Islet precursor cell (in vitro differentiated cells): ENCODE data around the gene RRP9.

Experiments used
- DNase-seq: peaks from one replicate; pipeline ENCODE4 v3.0.0-alpha.2; 2018

Gene RRP9

GRCh38 chr3:51941798-51942602 lies at the start of gene RRP9, which contains the start of gene PARP3:
Gene RRP9 (minus strand): TSS chr3:51941904. CDS start chr3:51941867, 37 bp downstream.
Gene PARP3 (plus strand): TSS chr3:51942363. CDS start chr3:51943356, 993 bp downstream.
- peak; percentile 100 for DNase-seq

- peak; percentile 41 for DNase-seq
Measured at GRCh38 chr3:51990501-51990971, 48.8 kb upstream of the RRP9 start.

DNA sequence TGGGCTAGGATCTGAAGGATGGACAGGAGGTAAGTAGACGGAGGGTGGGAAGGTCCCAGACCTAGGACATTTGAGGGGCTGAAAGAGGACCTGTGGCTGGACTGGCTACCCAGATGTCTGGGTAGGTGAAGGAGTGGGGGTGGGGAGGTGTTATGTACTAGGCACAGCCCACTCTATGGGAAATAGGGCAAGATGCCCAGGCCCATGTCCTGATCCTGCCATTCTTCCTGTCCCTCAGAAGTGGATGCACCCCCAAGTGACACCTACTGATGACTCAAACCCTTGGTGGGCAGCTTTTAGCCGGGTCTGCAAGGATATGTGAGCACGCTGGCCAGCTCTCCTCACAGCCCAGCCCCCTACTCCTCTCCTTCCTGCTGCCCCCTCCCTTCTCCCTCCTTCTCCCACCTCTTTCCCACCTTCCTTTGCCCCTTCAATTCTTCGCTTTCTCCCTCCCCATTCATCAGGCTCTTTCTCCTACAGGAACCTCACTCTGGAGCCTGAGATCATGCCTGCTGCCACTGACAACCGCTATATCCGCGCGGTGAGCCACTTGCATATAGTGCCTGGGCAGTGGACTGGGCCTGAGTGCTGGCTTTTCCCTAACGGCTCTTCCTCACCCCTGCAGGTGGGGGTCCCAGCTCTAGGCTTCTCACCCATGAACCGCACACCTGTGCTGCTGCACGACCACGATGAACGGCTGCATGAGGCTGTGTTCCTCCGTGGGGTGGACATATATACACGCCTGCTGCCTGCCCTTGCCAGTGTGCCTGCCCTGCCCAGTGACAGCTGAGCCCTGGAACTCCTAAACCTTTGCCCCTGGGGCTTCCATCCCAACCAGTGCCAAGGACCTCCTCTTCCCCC lies 46.8 kb upstream of the RRP9 start:
- no peak for DNase-seq

DNA sequence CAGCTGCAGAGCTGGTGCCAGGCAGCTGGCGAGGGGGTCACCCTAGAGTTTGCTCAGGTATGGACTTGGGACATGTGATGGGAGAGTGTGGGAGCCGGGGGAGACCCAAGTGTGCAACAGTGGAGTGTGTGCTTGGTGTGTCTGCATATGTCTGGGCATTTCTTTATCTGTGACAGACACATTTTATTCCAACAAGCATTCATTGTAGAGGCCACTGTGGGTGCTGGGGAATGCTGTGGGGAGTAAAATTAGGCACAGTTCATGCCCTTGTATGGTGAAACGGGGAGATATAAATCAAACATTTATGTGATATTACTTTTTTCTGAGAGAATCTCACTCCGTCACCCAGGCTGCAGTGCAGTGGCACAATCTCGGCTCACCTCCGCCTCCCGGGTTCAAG lies 45.9 kb upstream of the RRP9 start:
- DNase-seq, result no peak

DNA sequence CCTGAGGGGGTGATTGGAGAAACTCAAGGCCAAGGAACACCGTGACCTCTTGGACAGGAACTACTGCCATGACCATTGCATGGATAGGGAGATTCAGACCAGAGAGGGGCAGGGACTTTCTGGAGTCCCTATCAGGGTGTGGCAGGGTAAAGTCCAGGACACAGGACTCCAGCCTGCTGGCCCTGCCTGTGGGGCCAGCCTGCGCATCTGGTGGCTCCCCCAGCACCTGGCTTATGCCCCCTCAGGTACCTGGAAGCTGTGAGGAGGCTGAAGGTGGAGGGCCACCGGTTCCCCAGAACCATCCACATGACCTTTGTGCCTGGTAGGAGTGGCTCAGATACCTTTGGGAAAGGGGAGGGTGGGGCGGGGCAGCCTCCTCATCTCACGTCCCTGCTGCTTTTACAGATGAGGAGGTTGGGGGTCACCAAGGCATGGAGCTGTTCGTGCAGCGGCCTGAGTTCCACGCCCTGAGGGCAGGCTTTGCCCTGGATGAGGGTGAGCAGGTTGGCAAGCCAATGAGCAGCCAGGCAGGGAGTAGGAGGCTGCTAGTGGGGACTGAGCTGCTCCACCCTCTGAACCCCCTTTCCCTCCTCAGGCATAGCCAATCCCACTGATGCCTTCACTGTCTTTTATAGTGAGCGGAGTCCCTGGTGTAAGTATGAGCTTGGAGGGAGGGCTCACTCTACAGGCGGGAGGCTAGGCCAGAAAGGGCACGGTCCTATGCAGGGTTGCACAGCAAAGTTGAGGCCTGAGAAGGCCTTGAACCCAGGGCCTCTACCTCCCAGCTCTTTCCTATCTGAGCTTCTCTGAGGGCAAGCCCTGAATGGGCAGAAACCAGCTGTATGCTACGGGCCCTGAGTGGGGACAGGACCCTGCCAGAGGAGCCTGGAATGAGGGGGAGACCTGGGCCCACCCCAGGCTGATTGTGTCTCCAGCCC lies 44.6 kb upstream of the RRP9 start:
- no peak for DNase-seq

- no peak for DNase-seq
Measured at GRCh38 chr3:51985063-51985462, 43.4 kb upstream of the RRP9 start.

DNA sequence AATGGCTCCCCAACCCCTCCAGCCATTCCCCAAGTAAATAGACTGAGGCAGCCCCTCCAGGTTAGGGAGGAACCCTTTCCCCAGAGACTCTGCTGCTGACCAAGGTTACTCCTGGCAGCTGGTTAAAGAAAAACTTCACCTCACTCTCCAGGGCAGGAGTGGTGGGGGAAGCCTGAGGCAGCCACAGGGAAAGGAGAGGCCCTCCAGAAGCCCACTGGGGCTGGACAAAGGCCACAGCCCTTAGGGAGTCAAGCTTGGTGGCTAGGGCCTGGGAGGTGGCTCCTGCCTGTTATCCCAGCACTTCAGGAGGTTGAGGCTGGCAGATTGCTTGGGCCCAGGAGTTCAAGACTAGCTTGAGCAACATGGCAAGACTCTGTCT lies 42.6 kb upstream of the RRP9 start:
- no peak for DNase-seq

- DNase-seq, result no peak
Measured at GRCh38 chr3:51983578-51984268, 42.0 kb upstream of the RRP9 start.

- peak; percentile 96 for DNase-seq
Measured at GRCh38 chr3:51982838-51983577, 41.3 kb upstream of the RRP9 start, which contains the start of gene ACY1. Gene ACY1 (plus strand): TSS chr3:51983535. CDS start chr3:51984065, 530 bp downstream.

DNA sequence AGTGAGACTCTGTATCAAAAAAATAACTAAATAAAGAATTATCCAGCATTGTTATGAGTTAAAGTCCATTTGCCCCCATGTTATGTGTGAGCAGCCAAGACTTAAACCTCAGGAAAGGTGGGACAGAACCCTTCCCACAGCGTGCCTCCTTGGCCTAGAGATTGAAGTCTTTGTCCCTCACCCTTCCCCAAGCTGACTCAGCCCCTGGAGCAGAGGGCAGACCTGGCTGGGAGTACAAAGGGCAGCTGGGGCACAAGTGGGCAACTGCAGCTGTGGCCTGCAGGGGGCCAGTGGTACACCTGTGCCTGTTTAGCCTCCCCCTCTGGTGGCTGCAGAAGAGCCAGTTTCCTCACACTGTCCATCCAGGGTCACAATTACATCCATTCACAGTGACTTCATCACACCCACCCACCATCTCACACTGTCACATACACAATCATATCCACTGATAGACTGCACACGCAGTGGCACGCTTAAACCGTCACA lies 40.7 kb upstream of the RRP9 start:
- DNase-seq, result peak; percentile 92

GRCh38 chr3:51980253-51980652 lies 38.5 kb upstream of the RRP9 start:
- no peak for DNase-seq

- DNase-seq, result no peak
Measured at GRCh38 chr3:51978143-51978502, 36.4 kb upstream of the RRP9 start.

- DNase-seq, result no peak
Measured at GRCh38 chr3:51977446-51978142, 35.9 kb upstream of the RRP9 start.

- peak; percentile 81 for DNase-seq
Measured at GRCh38 chr3:51975852-51976549, 34.3 kb upstream of the RRP9 start.

DNA sequence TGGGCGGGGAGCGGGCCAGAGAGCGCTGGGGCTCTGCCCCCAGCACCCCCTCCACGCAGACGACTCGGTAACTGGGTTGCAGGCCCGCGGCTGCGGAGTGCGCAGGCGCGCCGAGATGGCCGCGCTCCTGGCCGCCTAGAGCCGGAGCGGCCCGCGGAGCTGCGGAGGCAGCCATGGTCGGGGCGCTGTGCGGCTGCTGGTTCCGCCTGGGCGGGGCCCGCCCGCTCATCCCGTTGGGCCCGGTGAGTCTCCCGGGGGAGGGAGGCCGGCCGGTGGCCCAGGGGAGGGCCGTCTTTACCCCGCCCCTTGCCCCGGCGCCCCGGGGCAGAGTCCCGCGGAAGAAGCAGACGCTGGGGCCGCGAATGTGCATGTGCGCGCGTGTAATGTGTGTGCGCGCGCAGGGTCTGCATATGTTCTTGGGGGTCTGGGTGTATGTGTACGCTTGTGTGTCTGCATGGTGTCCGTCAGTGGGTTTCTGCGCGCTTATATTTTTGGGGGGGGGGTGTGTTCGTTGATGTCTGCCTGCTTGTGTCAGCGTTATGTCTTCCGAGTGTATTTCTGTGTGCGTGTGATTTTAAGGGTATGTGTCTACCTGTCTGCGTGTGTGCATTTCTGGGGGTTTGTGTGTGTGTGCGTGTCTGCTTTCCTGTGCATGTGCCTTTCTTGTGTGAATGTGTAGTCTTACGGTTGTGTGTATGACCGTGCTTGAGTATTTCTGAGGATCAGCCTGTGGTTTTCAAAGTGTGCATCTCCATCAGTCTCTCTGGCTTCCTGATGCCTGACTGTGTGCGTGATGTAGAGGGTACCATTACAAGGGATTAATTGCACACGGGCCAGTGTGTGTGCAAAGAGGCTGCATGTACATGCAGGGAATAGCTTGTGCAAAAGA lies 33.5 kb upstream of the RRP9 start, which contains the start of gene ABHD14A:
Gene ABHD14A, plus strand, starts transcription at position 102 of the 889 bp plus-strand sequence. Its CDS starts 72 bp downstream, at position 174.
- DNase-seq, result peak; percentile 82

GRCh38 chr3:51974277-51974962 lies 32.7 kb upstream of the RRP9 start:
- no peak for DNase-seq

DNA sequence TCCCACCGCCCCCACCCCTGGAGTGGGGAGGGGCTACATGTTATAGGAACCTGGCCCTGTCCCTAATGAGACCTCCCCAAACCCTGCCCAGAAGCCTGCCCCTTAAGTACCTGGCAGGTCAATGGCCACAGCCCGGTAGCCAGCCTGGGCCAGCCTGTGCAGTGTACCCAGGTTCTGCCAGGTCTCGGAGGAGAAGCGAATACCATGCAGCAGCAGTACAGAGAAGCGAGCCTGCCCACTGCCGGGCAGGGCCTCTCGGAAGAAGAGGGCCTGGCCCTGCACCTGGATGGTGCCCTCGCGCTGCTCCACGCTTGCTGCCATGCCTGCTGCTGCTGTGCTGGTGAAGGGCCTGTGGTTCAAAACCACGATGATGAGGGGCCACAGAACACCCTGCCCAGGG lies 29.6 kb upstream of the RRP9 start:
- DNase-seq, result no peak
